Fibroblast of mammary gland (primary cell): ENCODE measurements around the gene WRAP73.
"Not testable (repeated sequence)": the region's sequence is repeated elsewhere in the genome, so short reads cannot be mapped to it uniquely, and the experiment has no call there.

Experiments
- DNase-seq: peaks from one replicate; pipeline ENCODE4 v3.0.0-alpha.2; 2010; ENCODE audit warnings: low read depth
- H3K4me3 ChIP-seq: 2 replicates; pipeline ENCODE4 v1.5.1; 2011; ENCODE audit warnings: low read depth, mild to moderate bottlenecking, low read length, moderate library complexity; ENCODE audit not compliant: control insufficient read depth
- CTCF ChIP-seq: conservative IDR thresholded peaks from 2 replicates; pipeline ENCODE4 v1.5.1; 2011; ENCODE audit warnings: low read depth, low read length, inconsistent platforms; ENCODE audit not compliant: control insufficient read depth, insufficient read depth

The WRAP73 gene

GRCh38 chr1:3627515-3628253 is 22.2 kb downstream of the WRAP73 start:
- no peak for TF ChIP-seq CTCF
- DNase-seq: no peak
- H3K4me3 ChIP-seq: no peak overlapping the region

GRCh38 chr1:3626025-3626424 is 23.9 kb downstream of the WRAP73 start:
- DNase-seq: no peak
- TF ChIP-seq CTCF: no peak
- H3K4me3 ChIP-seq: peak overlapping the region; percentile 57

- TF ChIP-seq CTCF: no peak
- H3K4me3 ChIP-seq: peak overlapping the region; percentile 57
- peak; percentile 22 for DNase-seq
Observed at GRCh38 chr1:3625151-3625907, 24.6 kb downstream of the WRAP73 start.

- DNase-seq: peak; percentile 87
- no peak for TF ChIP-seq CTCF
- peak within 1 kb of the TSS; percentile 83 for H3K4me3 ChIP-seq
Observed at GRCh38 chr1:3624200-3625136, 25.4 kb downstream of the WRAP73 start, which contains the start of gene TPRG1L. Gene TPRG1L (plus strand): TSS chr1:3625015. CDS start chr1:3625073, 58 bp downstream.

- peak overlapping the region; percentile 83 for H3K4me3 ChIP-seq
- DNase-seq: no peak
- no peak for TF ChIP-seq CTCF
Observed at GRCh38 chr1:3623441-3624199, 26.3 kb downstream of the WRAP73 start.

GRCh38 chr1:3622102-3622501 is 27.8 kb downstream of the WRAP73 start:
- not testable (repeated sequence) for DNase-seq, H3K4me3 ChIP-seq
